Measurements from ENCODE around the gene OTUD7B.
"Not testable (repeated sequence)": the region's sequence is repeated elsewhere in the genome, so short reads cannot be mapped to it uniquely, and the experiment has no call there.

The OTUD7B gene

GRCh38 chr1:150002217-150002616, 8.3 kb downstream of the OTUD7B start:
- DNase-seq: no peak

GRCh38 chr1:150001415-150001814, 9.1 kb downstream of the OTUD7B start:
- no peak for DNase-seq

- DNase-seq: no peak
These were observed 12.8 kb downstream of the OTUD7B start for GRCh38 chr1:149997585-149998262.

GRCh38 chr1:149995927-149996326, 14.6 kb downstream of the OTUD7B start:
- no peak for DNase-seq

GRCh38 chr1:149993764-149994163, 16.8 kb downstream of the OTUD7B start:
- peak; percentile 59 for DNase-seq

- DNase-seq: no peak
These were observed 17.3 kb downstream of the OTUD7B start for GRCh38 chr1:149993181-149993580.

GRCh38 chr1:149987297-149987595, 23.3 kb downstream of the OTUD7B start:
- no peak for DNase-seq

GRCh38 chr1:149986486-149987296, 23.8 kb downstream of the OTUD7B start:
- DNase-seq: no peak

GRCh38 chr1:149979972-149980540, 30.5 kb downstream of the OTUD7B start:
- no peak for DNase-seq

GRCh38 chr1:149979245-149979971, 31.1 kb downstream of the OTUD7B start:
- no peak for DNase-seq

GRCh38 chr1:149978547-149979023, 31.9 kb downstream of the OTUD7B start:
- no peak for DNase-seq

GRCh38 chr1:149977345-149977744, 33.2 kb downstream of the OTUD7B start:
- DNase-seq: no peak

GRCh38 chr1:149972547-149972946, 38.0 kb downstream of the OTUD7B start:
- no peak for DNase-seq

- DNase-seq: no peak
These were observed 42.9 kb downstream of the OTUD7B start for GRCh38 chr1:149967646-149968045.

- DNase-seq: no peak
These were observed 43.5 kb downstream of the OTUD7B start for GRCh38 chr1:149967041-149967440.

- DNase-seq: no peak
These were observed 44.1 kb downstream of the OTUD7B start for GRCh38 chr1:149966405-149966804.

GRCh38 chr1:149965440-149965839, 45.1 kb downstream of the OTUD7B start:
- no peak for DNase-seq

- DNase-seq: no peak
These were observed 47.2 kb downstream of the OTUD7B start for GRCh38 chr1:149963358-149963757.

- no peak for DNase-seq
These were observed 47.8 kb downstream of the OTUD7B start for GRCh38 chr1:149962736-149963135.

GRCh38 chr1:149962039-149962647, 48.4 kb downstream of the OTUD7B start:
- peak; percentile 43 for DNase-seq

GRCh38 chr1:149957548-149957947, 53.0 kb downstream of the OTUD7B start:
- not testable (repeated sequence) for DNase-seq

- no peak for DNase-seq
These were observed 60.6 kb downstream of the OTUD7B start for GRCh38 chr1:149949911-149950310.

- no peak for DNase-seq
These were observed 65.3 kb downstream of the OTUD7B start for GRCh38 chr1:149945206-149945605.

Data from NCI-H2227 treated with DMSO at 0.1 percent for 48 hours (cell line).